GM21723 (cell line): ENCODE results near the gene RALA.
"Not testable (repeated sequence)": the region's sequence is repeated elsewhere in the genome, so short reads cannot be mapped to it uniquely, and the experiment has no call there.

ENCODE experiments used
- ATAC-seq: cut with Tn5 transposase; IDR thresholded peaks from one replicate; pipeline ENCODE4 v1.9.1; 2021; ENCODE audit warnings: mild to moderate bottlenecking, moderate library complexity; ENCODE audit not compliant: unreplicated experiment

Gene RALA

GRCh38 chr7:39721345-39721744, 98.0 kb downstream of the RALA start:
- ATAC-seq = no peak

- ATAC-seq = no peak
Measured at GRCh38 chr7:39721919-39722597, 98.7 kb downstream of the RALA start.

GRCh38 chr7:39727231-39728012, 104.0 kb downstream of the RALA start:
- ATAC-seq = no peak

GRCh38 chr7:39732837-39733804, 109.7 kb downstream of the RALA start:
- peak; percentile 96 for ATAC-seq

- ATAC-seq = no peak
Measured at GRCh38 chr7:39733881-39734632, 110.7 kb downstream of the RALA start.

- no peak for ATAC-seq
Measured at GRCh38 chr7:39734633-39735004, 111.2 kb downstream of the RALA start.

- no peak for ATAC-seq
Measured at GRCh38 chr7:39735903-39736302, 112.5 kb downstream of the RALA start.

- no peak for ATAC-seq
Measured at GRCh38 chr7:39741942-39742623, 118.7 kb downstream of the RALA start.

GRCh38 chr7:39744620-39745019, 121.2 kb downstream of the RALA start:
- ATAC-seq = no peak

- no peak for ATAC-seq
Measured at GRCh38 chr7:39745320-39745719, 121.9 kb downstream of the RALA start.

GRCh38 chr7:39746103-39746819, 122.9 kb downstream of the RALA start:
- ATAC-seq = peak; percentile 64

- no peak for ATAC-seq
Measured at GRCh38 chr7:39749177-39749576, 125.8 kb downstream of the RALA start.

- ATAC-seq = no peak
Measured at GRCh38 chr7:39749717-39750116, 126.3 kb downstream of the RALA start.

- no peak for ATAC-seq
Measured at GRCh38 chr7:39750253-39751077, 127.1 kb downstream of the RALA start.

- ATAC-seq = not testable (repeated sequence)
Measured at GRCh38 chr7:39753237-39753636, 129.9 kb downstream of the RALA start.

- no peak for ATAC-seq
Measured at GRCh38 chr7:39753823-39754325, 130.5 kb downstream of the RALA start.

- no peak for ATAC-seq
Measured at GRCh38 chr7:39754326-39755120, 131.2 kb downstream of the RALA start.
